Hepatocyte (in vitro differentiated cells): ENCODE results near the gene MEAF6. TPM values are rescaled to one million over a fixed set of nuclear protein-coding genes. Genes with fewer than 3 reads are reported as not detected.
"Not testable (repeated sequence)": the region's sequence is repeated elsewhere in the genome, so short reads cannot be mapped to it uniquely, and the experiment has no call there.

ENCODE experiments used
- DNase-seq: peaks from one replicate; pipeline ENCODE4 v3.0.0-alpha.2; 2016; ENCODE audit warnings: low spot score
- H2AFZ ChIP-seq: fragments of 200-600 bp; sonication (generic); 2 replicates; pipeline ENCODE4 v1.6.0; 2016; ENCODE audit warnings: antibody characterized with exemption, mild to moderate bottlenecking
- H3K27ac ChIP-seq: fragments of 200-600 bp; sonication (generic); 2 replicates; pipeline ENCODE4 v1.5.1; 2016; ENCODE audit warnings: mild to moderate bottlenecking
- H3K27me3 ChIP-seq: fragments of 200-600 bp; sonication (generic); 2 replicates; pipeline ENCODE4 v1.6.1; 2016
- H3K36me3 ChIP-seq: fragments of 200-600 bp; sonication (generic); replicated peaks from 2 replicates; pipeline ENCODE4 v1.5.1; 2016; ENCODE audit warnings: low read depth; ENCODE audit not compliant: insufficient read depth
- H3K4me1 ChIP-seq: fragments of 200-600 bp; sonication (generic); 2 replicates; pipeline ENCODE4 v1.5.1; 2016; ENCODE audit warnings: mild to moderate bottlenecking, moderate library complexity; ENCODE audit not compliant: insufficient read depth
- H3K4me2 ChIP-seq: fragments of 200-600 bp; sonication (generic); 2 replicates; pipeline ENCODE4 v1.6.0; 2016
- H3K4me3 ChIP-seq: fragments of 200-600 bp; sonication (generic); 2 replicates; pipeline ENCODE4 v1.5.1; 2016; ENCODE audit warnings: mild to moderate bottlenecking
- H3K79me2 ChIP-seq: fragments of 200-600 bp; sonication (generic); 2 replicates; pipeline ENCODE4 v1.6.0; 2017; ENCODE audit warnings: mild to moderate bottlenecking
- H3K9me2 ChIP-seq: fragments of 200-600 bp; sonication (generic); replicated peaks from 2 replicates; pipeline ENCODE4 v1.6.0; 2017; ENCODE audit warnings: mild to moderate bottlenecking; ENCODE audit not compliant: insufficient read depth
- H3K9me3 ChIP-seq: fragments of 200-600 bp; sonication (generic); 2 replicates; pipeline ENCODE4 v1.5.1; 2016; ENCODE audit warnings: low read depth, mild to moderate bottlenecking
- H4K20me1 ChIP-seq: fragments of 200-600 bp; sonication (generic); 2 replicates; pipeline ENCODE4 v1.6.0; 2016; ENCODE audit warnings: mild to moderate bottlenecking; ENCODE audit not compliant: insufficient read depth, poor library complexity, severe bottlenecking
- EZH2 ChIP-seq: fragments of 200-600 bp; sonication (generic); IDR thresholded peaks from 2 replicates; pipeline ENCODE4 v1.6.1; 2016; ENCODE audit warnings: antibody characterized with exemption, mild to moderate bottlenecking, borderline replicate concordance
- EZH2phosphoT487 ChIP-seq: fragments of 200-600 bp; sonication (generic); IDR thresholded peaks from one replicate; pipeline ENCODE4 v1.6.1; 2018; ENCODE audit warnings: antibody characterized with exemption, mild to moderate bottlenecking, low read depth, moderate library complexity; ENCODE audit not compliant: unreplicated experiment, severe bottlenecking
- WGBS: methylation state at CpG from one replicate; pipeline ENCODE4 v1.1.6; 2016; ENCODE audit warnings: low lambda C conversion rate; ENCODE audit errors: missing lambda C conversion rate; 5-methylcytosine and 5-hydroxymethylcytosine counted together
- polyA plus RNA-seq: library from polyadenylated mRNA; unstranded; fragments of >200 nt; fragmentation: Nextera tagmentation; extraction: Ambion mirVana; gene quantifications from 2 replicates; pipeline ENCODE4 v1.2.1, GENCODE V29; 2016
- total RNA-seq: library from RNA; depleted of rRNA; stranded (reverse); fragments of >200 nt; gene quantifications from 2 replicates; pipeline ENCODE4 v1.2.3, GENCODE V29; 2014
- TF ChIP-seq, protein P1 (sequence below): fragments of 200-600 bp; sonication (generic); IDR thresholded peaks from 2 replicates; pipeline ENCODE4 v1.5.1; 2016; ENCODE audit warnings: antibody characterized with exemption, mild to moderate bottlenecking; ENCODE audit not compliant: poor library complexity

MEAF6 gene
- total and polyA plus RNA-seq, 2 experiments from 2014 or later: 46.5 to 74.7 TPM

DNA sequence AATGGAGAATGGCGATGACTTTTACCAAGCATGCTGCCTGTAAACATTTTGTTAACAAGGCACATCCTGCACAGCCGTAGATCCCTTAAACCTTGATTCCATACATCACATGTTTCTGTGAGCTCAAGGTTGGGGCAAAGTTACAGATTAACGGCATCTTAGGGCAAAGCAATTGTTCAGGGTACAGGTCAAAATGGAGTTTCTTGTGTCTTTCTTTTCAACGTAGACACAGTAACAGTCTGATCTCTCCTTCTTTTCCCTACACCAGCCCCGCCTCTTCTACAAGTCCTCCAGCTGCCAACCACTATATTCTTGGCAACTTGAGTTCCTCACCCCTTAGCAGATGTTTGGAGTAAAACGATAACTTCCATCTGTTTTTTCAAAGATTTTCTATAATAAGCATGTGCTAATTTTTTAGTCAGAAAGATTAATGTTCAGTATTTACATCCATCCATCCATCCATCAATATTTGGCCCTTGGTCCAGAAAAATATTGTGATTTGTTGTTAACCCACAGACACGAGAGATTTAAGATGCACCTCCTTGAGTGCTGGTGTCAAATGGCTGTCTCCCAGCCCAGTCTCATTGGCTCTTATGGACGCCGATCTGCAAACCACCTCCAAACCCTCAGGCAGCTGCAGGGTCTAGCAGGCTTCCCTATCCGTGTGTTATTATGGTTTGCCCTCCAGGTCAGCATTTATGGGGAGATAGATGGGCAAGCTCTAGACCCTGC is 46.0 kb upstream of the MEAF6 start:
- Histone ChIP-seq H3K4me3 (no peak overlapping the region), H3K4me2 (peak overlapping the region; percentile 37), H3K9me3 (no peaks in the 10 kb centered on the region), H2AFZ (no peak overlapping the region), H3K79me2 (peaks cover 5% of the 10 kb centered on the region), H3K36me3 (no peaks in the 10 kb centered on the region), H3K9me2 (no peaks in the 10 kb centered on the region), H3K27ac (peak overlapping the region; percentile 86), H3K27me3 (no peaks in the 10 kb centered on the region), H3K4me1 (peaks cover 32% of the 10 kb centered on the region), H4K20me1 (no peaks in the 10 kb centered on the region)
- no peak for DNase-seq
- 74% methylated on average over 10 of the region's 10 CpGs for WGBS
- TF ChIP-seq EZH2 (no peak), EZH2phosphoT487 (no peak)
- TF ChIP-seq, protein P1, sequence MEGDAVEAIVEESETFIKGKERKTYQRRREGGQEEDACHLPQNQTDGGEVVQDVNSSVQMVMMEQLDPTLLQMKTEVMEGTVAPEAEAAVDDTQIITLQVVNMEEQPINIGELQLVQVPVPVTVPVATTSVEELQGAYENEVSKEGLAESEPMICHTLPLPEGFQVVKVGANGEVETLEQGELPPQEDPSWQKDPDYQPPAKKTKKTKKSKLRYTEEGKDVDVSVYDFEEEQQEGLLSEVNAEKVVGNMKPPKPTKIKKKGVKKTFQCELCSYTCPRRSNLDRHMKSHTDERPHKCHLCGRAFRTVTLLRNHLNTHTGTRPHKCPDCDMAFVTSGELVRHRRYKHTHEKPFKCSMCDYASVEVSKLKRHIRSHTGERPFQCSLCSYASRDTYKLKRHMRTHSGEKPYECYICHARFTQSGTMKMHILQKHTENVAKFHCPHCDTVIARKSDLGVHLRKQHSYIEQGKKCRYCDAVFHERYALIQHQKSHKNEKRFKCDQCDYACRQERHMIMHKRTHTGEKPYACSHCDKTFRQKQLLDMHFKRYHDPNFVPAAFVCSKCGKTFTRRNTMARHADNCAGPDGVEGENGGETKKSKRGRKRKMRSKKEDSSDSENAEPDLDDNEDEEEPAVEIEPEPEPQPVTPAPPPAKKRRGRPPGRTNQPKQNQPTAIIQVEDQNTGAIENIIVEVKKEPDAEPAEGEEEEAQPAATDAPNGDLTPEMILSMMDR: no peak

DNA sequence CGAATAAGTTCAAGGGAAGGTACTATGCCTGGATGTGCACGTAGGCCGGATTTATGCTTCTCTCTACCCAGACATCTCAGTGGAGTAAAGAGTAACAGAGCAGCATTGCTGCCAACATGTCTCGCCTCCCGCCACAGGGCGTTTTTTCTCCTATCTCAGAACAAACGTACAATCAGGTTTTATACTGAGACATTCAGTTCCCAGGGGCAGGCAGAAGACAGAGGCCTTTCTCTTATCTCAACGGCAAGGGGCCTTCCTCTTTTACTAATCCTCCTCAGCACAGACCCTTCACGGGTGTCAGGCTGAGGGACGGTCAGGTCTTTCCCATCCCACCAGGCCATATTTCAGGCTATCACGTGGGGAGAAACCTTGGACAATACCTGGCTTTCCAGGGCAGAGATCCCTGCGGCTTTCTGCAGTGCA is 45.4 kb upstream of the MEAF6 start:
- not testable (repeated sequence) for H3K36me3 ChIP-seq, H3K4me3 ChIP-seq, H3K9me2 ChIP-seq, H3K27me3 ChIP-seq, DNase-seq, H4K20me1 ChIP-seq, H3K9me3 ChIP-seq, H3K79me2 ChIP-seq
- Histone ChIP-seq H2AFZ (peak overlapping the region; percentile 4), H3K4me2 (peak overlapping the region; percentile 37), H3K27ac (peak overlapping the region; percentile 86), H3K4me1 (peaks cover 32% of the 10 kb centered on the region)
- 49% methylated on average over 12 of the region's 12 CpGs for WGBS

DNA sequence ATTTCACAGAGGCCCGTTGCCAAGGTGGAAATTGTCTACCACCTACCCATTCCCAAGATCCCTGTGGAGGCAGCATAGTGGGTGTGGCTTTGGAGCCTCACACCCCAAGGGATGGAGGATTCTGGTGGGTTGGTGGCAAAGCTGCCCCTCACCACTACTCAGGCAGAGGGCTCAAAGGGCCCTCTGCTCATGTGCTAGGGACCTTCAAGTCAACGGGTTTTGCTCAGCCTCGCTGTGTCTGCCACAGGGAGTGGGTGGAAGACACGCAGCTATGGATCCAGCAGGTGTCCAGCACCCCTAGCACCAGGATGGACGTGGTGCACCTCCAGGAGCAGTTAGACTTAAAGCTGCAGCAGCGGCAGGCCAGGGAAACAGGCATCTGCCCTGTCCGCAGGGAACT is 44.5 kb upstream of the MEAF6 start:
- H3K79me2 ChIP-seq: peaks cover 5% of the 10 kb centered on the region
- H3K4me1 ChIP-seq: peaks cover 32% of the 10 kb centered on the region
- H3K36me3 ChIP-seq: no peaks in the 10 kb centered on the region
- H4K20me1 ChIP-seq: no peaks in the 10 kb centered on the region
- no peak overlapping the region for H3K4me2 ChIP-seq
- no peaks in the 10 kb centered on the region for H3K9me3 ChIP-seq
- H3K27ac ChIP-seq: peak overlapping the region; percentile 86
- WGBS: 93% methylated on average over 7 of the region's 7 CpGs
- TF ChIP-seq EZH2: no peak
- TF ChIP-seq, protein P1: no peak
- TF ChIP-seq EZH2phosphoT487: no peak
- H3K27me3 ChIP-seq: no peaks in the 10 kb centered on the region
- no peaks in the 10 kb centered on the region for H3K9me2 ChIP-seq
- no peak overlapping the region for H3K4me3 ChIP-seq
- H2AFZ ChIP-seq: no peak overlapping the region
- DNase-seq: no peak

DNA sequence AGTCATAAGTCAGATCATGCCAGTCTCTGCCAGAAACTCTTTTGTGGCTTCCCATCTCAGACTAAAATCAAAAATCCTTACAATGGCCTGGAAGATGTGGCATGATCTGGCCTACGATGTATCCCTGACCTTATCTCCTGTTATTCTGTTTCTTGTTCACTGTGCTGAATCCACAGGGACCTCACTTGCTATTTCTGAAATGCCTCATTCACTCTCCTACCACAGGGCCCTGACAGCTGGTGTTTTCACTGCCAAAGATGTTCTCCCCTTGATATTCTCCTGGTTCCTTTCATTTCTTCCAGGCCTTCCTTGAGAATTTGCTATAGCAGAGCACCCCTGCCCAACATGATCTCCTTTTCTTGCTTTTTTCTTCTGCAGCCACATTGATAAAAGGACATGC is 43.8 kb upstream of the MEAF6 start:
- no peaks in the 10 kb centered on the region for H4K20me1 ChIP-seq
- H3K36me3 ChIP-seq: no peaks in the 10 kb centered on the region
- no peak overlapping the region for H2AFZ ChIP-seq
- no peaks in the 10 kb centered on the region for H3K9me3 ChIP-seq
- DNase-seq: no peak
- peaks cover 32% of the 10 kb centered on the region for H3K4me1 ChIP-seq
- TF ChIP-seq EZH2phosphoT487 (no peak), EZH2 (no peak)
- TF ChIP-seq, protein P1: no peak
- H3K27me3 ChIP-seq: no peaks in the 10 kb centered on the region
- H3K79me2 ChIP-seq: peaks cover 11% of the 10 kb centered on the region
- H3K27ac ChIP-seq: no peak overlapping the region
- WGBS: 100% methylated on average over 1 of the region's 1 CpG
- H3K4me3 ChIP-seq: no peak overlapping the region
- H3K4me2 ChIP-seq: no peak overlapping the region
- no peaks in the 10 kb centered on the region for H3K9me2 ChIP-seq
